ENCODE data around the gene ACBD4.
A peak's percentile ranks its signal among the peaks of the same experiment; 100 is the strongest.

ACBD4 gene

DNA sequence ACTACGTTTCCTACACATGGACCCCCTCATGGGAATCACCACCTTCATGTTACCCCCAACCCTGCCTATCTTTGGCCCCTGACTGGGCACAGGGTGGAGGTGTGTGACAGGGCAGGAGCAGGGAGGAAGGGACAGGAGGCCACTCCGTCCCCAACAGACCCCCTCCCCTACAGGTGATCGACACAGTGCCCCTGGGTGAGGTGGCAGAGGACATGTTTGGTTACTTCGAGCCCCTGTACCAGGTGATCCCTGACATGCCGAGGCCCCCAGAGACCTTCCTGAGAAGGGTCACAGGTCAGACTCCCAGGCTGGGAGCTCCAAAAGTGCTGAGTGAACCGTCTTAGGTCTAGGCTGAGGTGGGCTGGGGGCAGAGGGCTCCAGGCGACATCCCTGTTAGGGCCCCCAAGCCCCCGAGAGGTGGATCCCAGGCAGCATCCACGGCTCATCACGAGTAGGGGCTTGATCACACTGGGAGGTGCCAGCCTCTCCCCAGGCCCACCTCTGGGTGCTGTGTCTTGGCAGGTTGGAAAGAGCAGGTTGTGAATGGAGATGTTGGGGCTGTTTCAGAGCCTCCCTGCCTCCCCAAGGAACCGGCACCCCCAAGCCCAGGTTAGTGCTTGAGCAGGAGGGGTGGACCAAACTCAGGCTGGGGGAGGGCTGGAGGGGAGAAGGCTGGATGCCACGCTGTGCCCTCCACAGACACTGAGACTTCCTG is 1.5 kb downstream of the ACBD4 start:
- no peak for DNase-seq (ENCODE audit: low read depth, low spot score)

DNA sequence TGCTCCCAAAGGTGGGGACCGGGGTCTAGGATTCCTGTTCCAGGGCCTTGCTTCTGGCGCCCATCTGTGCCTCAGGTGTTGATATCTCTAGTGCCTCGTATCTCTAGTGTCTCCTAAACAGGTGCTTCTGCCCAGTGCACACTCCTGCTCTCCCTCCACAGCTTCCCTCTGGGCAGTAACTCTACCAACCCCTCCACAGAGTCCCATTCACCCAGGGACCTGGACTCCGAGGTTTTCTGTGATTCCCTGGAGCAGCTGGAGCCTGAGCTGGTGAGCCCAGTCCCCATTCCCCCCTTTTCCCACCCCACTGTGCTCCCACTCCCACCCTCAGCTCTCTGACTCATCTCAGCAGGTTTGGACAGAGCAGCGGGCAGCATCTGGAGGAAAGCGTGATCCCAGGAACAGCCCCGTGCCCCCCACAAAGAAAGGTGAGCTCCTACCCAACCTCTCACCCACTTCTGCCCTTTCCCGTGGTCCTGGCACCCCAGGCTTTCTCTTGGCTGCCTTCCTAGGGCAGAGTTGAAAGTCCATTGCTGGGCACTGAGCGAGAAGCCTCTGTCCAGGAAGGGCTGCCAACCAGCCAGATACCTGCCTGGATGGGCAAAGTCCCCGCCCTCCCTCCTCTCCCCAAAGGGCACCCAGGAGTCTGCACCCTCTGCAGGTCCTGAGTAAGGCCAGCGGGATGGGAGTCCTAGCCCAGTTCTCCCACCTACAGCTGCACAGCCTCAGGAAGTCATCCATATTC is 2.2 kb downstream of the ACBD4 start:
- no peak for DNase-seq (ENCODE audit: low read depth, low spot score)

DNA sequence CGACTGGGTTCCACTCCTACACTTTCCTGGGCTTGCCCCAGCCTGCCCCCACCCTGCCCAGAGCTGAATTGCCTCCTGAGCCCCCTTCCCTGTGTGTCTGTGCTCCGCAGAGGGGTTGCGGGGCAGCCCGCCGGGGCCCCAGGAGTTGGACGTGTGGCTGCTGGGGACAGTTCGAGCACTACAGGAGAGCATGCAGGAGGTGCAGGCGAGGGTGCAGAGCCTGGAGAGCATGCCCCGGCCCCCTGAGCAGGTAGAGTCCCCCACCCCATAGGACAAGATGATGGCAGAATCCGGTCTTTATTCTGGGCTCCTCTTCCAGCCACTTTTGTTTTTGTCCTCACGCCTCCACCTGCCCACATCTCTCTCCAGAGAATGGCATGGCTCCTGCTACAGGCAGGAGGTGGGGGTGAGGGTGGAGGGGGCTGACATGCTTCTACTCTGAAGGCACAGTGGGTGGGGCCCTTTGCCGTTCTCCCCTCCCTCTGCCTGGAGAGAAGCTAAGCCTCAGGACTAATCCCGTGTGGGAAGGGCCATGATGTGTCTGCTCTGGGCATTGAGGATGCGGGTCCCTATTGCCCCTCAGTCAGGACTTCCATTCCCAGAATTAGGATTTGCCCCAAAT is 3.5 kb downstream of the ACBD4 start:
- DNase-seq (ENCODE audit: low read depth, low spot score): no peak

DNA sequence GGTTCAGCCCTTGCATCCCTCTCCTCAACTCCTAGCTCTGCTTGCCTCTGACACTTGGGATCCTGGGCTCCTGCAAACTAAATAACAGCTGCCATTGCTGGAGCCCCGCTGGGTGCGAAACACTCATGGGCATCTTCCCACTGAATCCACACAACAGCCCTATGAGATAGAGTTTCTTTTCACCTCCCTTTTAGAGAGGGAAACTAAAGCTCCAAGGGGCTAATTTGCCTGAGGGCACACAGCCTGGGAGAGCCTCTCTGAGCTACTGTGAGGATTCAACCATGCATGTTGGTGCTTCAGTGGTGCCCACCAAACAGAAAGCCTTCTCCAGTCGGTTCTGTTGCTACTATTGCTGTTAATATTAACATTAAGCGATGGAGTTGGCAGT is 4.0 kb downstream of the ACBD4 start:
- no peak for DNase-seq (ENCODE audit: low read depth, low spot score)

DNA sequence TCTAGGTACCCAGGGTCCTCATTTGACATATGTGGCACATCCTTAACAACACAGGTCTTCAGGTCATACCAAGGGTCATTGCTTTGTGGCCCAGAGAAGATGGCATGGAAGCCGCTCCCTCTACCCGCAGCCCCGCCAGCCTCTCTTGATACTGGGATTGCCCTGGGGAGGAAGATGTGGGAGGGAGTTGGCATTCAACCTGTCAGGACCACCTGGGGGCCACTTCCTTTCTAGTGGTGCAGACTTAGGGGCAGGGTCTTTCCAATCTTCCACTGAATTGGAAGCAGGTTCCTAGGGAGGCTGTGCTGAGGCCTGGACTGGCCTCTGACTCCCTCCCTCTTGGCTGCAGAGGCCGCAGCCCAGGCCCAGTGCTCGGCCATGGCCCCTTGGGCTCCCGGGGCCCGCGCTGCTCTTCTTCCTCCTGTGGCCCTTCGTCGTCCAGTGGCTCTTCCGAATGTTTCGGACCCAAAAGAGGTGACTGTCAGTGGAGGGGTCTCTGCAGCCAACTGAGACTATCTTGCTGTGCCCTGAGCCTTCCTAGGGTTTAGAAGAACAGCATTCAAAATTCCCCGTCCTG is 7.7 kb downstream of the ACBD4 start:
- DNase-seq (ENCODE audit: low read depth, low spot score): no peak

DNA sequence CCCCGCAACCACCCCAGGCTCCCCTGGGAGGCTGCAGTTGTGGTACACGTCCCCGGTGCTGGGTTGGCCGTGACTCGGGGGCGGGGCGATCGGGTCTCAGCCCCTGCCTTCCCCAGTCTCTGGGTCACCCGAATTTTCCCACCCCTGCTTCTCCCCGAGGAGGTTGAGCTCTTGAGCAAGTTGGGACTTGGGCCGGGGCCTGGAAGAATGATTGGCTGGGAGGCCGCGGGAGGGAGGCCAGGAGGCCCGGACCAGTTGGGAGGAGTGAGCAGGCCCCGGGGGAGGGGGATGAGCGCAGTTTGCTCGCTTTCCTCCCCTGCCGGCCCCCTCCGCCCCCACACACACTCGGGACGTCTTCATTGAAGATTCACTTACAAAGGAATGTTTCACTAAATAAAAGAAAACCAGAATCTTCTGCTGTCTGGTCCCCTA is 8.3 kb downstream of the ACBD4 start:
- peak; percentile 71 for DNase-seq (ENCODE audit: low read depth, low spot score)

DNA sequence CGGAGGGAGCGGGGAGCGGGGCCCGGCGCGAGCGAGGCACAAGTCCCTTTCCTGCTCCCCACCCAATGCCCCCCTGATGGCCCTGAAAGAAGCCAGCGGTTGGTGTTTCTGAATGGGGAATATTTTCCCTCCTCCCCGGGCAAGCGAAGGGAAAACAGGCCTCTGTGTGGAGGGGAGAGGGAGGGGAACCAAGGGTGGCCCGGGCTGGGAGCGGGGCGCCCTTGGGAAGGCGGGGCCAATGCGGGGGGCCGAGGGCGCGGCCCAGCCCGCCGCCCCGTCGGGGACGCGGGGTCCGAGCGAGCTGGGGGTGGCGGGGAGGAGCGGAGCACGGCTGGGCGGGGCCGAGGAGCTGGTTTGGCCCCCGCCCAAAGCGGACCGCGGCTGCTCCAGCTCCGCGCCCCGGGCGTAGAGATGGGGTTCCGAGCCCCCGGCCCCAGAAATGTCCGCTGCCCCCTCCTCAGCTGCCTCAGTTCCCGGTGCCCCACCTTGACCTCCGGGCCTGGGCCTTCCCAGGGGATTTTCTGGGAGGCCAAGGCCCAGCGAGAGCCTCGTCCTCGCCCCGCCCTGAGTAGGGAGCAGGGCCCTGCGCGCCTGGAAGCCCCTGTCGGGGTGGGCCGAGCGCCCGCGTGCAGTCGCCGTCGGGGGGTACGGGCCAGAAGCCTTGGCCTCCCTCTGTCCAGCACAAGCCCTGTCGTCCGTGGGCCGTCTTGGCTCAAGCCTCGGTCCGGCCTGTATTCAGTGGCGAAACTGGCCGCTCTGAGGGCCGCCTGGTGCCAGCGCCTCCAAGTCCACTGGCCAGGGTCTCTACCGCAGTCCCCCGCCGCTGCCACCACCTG is 8.9 kb downstream of the ACBD4 start:
- peak; percentile 58 for DNase-seq (ENCODE audit: low read depth, low spot score)

DNA sequence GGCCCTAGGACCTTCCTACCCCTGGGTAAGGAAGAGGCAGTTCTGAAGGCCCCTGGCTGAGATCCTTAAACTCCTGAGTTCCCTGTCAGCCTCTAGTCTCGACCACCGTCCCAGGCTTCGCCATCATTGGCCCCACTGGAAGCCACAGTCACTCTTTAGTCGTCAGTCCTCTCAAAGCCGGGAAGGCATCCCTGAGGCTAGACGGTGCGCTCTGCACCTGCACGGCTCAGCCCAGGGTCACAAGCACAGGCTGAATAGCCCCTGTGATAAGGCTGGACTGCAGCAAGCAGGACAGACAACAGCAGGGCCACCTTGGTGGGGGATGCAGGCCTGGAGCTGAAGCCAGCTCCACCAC is 9.5 kb downstream of the ACBD4 start:
- no peak for DNase-seq (ENCODE audit: low read depth, low spot score)

DNA sequence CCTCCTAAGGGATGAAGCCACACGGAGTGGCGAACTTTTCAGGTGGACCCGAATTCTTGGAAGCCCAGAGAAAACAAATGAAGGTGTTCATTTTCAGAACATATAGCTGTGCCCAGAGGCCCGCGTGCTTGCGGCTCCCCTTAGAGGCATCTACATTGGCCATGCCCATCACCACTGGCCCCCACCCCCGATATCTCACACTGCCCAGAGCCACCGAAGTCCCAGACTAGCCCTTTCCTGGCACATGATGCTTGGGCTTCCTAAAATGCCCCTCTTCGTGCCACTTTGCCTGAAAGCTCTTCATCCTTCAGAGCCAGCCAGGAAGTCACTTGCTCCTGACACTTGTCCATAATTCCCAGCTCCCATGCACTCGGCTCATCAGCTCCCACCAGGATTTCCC is 10.7 kb downstream of the ACBD4 start:
- no peak for DNase-seq (ENCODE audit: low read depth, low spot score)

DNA sequence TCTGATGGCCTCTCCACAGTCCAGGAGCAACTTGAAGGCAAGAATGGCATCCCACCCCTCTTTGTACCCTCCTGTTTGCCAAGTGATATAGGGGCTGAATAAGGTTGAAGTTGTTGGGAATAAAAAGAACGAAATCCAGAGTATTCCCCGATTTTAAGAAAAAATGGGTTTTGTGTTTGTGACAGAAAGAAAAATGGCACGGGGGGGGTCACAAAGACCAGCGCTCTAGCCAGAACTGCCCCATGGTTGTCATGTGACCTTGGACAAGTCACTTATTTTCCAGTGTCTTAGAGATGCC is 11.1 kb downstream of the ACBD4 start:
- no peak for DNase-seq (ENCODE audit: low read depth, low spot score)

DNA sequence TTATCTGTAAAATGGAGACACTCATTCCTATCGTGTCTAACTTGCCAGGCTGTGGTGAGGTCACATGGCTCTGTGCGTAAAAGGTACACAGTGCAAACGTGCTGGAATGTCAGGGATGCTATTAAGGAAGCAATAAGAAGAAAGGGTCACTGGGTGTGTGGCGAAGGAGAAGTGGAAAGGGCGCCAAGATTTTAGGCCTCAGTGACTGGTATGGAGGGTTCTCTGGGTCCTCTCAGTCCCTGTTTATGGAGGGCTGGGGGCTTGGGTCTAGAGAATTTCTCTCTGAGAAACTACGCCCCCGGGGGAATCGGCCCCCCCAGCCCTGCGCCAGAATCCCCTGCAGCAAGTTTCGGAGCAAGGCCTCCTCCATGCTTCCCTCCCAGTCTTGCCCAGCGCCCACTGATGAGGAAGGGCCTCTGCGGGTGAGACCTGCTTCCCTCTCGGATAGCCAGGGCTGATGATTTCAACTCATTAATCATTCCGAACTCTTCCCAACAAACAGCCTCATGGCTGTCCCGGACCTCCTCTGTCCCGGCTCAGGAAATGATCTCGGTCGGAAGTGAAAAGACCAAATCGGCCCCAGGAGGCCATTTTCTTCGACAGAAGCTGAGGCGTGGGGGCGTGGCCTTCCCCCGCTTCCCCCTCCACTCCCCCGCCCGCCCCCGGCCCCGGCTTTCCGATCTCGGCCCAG is 11.5 kb downstream of the ACBD4 start:
- peak; percentile 88 for DNase-seq (ENCODE audit: low read depth, low spot score)

DNA sequence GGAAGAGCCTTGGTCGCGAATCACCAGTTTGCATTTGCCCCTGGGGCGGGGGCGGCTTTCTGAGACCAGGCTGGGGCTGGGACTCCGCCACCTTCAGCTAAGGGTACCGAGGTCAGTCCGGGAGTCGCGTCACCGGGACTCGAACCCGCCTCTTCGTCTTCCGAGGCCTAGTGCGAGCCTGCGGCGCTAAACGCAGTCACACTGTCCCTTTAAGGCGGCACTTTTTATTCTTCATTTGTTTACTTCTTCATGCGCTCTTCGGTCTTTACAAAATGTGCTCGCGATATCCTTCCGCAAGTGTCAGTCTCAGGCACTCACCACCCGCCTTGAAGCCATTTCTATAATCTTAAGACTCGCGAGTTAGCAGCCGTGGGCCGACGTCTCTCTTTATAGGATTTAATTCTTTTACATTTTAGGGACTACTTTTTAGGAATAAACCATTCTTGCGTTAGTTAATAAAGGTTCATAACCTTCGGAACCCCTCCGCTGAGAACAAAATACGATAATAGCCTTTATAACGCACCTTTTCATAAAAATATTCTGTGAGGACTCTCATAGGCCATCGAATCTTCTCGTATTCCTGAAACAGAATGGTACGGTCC is 12.2 kb downstream of the ACBD4 start:
- peak; percentile 94 for DNase-seq (ENCODE audit: low read depth, low spot score)

DNA sequence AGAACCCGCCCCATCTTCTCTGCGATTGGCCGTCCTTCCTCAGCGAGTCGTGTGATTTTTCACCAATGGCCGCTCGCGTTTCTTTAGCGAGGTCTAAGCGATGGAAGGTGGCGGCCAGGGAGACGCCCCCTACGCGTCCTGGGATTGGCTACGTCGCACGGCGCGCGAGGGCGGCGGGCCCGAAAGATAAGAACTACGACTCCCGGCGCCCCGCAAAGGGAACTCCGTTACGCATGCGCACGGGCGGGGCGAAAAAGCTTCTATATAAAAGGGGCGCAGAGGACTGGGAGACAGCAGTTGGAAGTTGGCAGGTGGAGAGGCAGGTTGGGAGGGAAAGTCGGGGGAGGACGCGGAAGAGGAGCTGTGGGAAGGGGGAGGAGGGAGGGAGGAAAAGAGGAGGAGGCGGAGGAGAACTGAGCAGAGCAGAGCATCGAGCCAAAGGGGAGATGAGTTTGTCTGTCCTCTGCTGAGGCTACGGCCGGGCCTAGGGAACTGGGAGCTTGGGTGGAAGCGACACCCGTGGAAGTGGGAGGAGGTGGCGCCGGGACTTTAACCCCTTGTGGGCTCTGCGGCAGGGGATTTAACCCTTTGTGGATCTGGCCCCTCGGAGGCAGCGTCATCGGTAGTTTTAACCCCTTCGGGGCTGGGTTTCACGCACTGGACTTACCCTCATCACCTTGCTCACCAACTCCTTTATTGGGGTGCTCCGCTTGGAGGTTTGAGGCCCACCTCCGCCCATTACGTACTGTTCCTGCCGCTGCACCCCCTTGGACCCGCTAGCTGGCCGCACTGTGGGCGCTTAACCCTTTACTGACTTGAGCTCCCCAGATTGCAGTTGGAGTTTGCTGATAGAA is 12.9 kb downstream of the ACBD4 start, which contains the start of gene HEXIM1:
HEXIM1 (plus strand) TSS at position 293 of the 854 bp plus-strand sequence. CDS start 716 bp downstream, outside the sequence.
- DNase-seq (ENCODE audit: low read depth, low spot score): peak; percentile 100

DNA sequence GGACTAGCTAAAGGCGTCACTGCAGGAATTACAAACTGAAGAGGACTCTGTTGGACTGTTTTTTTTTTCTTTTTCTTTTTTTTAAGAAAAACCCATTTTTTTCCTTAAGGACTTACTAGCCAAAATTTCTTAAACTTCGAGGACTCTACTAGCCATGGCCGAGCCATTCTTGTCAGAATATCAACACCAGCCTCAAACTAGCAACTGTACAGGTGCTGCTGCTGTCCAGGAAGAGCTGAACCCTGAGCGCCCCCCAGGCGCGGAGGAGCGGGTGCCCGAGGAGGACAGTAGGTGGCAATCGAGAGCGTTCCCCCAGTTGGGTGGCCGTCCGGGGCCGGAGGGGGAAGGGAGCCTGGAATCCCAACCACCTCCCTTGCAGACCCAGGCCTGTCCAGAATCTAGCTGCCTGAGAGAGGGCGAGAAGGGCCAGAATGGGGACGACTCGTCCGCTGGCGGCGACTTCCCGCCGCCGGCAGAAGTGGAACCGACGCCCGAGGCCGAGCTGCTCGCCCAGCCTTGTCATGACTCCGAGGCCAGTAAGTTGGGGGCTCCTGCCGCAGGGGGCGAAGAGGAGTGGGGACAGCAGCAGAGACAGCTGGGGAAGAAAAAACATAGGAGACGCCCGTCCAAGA is 13.7 kb downstream of the ACBD4 start:
- DNase-seq (ENCODE audit: low read depth, low spot score): peak; percentile 94

DNA sequence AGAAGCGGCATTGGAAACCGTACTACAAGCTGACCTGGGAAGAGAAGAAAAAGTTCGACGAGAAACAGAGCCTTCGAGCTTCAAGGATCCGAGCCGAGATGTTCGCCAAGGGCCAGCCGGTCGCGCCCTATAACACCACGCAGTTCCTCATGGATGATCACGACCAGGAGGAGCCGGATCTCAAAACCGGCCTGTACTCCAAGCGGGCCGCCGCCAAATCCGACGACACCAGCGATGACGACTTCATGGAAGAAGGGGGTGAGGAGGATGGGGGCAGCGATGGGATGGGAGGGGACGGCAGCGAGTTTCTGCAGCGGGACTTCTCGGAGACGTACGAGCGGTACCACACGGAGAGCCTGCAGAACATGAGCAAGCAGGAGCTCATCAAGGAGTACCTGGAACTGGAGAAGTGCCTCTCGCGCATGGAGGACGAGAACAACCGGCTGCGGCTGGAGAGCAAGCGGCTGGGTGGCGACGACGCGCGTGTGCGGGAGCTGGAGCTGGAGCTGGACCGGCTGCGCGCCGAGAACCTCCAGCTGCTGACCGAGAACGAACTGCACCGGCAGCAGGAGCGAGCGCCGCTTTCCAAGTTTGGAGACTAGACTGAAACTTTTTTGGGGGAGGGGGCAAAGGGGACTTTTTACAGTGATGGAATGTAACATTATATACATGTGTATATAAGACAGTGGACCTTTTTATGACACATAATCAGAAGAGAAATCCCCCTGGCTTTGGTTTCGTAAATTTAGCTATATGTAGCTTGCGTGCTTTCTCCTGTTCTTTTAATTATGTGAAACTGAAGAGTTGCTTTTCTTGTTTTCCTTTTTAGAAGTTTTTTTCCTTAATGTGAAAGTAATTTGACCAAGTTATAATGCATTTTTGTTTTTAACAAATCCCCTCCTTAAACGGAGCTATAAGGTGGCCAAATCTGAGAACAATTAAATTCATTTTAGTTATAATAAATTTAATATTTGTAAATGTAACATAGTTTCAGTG is 14.5 kb downstream of the ACBD4 start:
- peak; percentile 71 for DNase-seq (ENCODE audit: low read depth, low spot score)

DNA sequence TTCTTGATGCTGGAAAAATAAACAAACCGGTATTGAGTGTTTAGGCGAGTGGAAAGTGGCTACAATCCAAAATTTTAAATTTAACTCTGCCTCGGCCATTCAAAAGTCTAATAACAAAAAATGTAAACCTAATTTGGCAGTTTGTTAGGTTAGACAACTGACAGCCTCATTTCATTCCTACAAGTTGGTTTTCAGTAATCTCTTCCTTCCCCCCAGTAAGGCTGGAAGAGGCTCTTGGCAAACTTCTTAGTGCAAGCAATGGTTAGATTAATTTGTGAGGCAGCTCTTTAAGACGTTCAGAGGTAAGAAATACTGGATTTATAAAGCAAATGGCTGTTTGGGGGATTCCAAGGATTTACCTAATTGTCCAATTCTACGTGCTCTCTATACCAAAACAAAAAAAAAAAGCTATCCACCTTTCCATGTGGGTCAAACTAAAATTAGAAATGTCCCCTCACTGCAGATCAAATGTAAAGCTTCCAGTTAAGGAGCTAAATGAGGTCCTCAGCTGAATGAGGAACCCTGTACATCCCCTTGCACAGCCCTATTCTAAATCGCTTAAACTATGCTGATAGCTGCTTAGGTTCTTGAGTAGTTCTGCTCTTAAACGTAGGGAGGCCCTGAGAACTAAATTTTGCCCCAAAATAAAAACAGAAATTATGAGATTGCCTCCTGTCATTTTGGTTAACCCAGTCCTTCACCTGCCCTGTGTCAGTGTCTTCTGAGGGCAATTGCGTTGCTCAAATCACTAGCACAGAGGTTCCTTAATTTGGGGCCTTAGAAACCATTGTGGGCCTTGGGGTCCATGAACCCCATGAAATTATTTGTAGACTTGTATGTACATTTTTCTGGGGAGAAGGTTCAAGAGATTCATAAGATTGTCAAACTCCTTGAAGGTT is 15.7 kb downstream of the ACBD4 start:
- no peak for DNase-seq (ENCODE audit: low read depth, low spot score)

DNA sequence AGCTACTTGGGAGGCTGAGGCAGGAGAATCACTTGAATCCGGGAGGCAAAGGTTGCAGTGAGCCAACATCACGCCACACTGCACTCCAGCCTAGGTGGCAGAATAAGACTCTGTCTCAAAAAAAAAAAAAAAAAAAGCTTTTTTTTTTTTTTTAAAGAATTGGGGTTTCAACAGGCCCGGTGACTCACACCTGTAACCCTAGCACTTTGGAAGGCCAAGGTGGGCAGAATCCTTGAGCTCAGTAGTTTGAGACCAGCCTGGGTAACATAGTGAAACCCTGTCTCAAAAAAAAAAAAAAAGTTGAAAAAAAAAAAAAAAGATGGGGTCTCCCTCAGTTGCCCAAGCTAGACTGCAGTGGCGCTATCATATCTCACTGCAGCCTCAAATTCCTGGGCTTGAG is 19.5 kb downstream of the ACBD4 start:
- DNase-seq (ENCODE audit: low read depth, low spot score): no peak
